Retinal pigment epithelial cell (primary cell): ENCODE data around the gene KLHL29.

ENCODE experiments used
- DNase-seq: peaks from one replicate; pipeline ENCODE4 v3.0.0-alpha.2; 2010; ENCODE audit warnings: low read depth
- H3K4me3 ChIP-seq: 2 replicates; pipeline ENCODE4 v1.5.1; 2011; ENCODE audit warnings: mild to moderate bottlenecking, low read length, control low read depth, moderate library complexity
- TF ChIP-seq, protein P1 (sequence below): conservative IDR thresholded peaks from 2 replicates; pipeline ENCODE4 v1.5.1; 2011; ENCODE audit warnings: low read depth, low read length, control low read depth, inconsistent platforms

KLHL29 gene

DNA sequence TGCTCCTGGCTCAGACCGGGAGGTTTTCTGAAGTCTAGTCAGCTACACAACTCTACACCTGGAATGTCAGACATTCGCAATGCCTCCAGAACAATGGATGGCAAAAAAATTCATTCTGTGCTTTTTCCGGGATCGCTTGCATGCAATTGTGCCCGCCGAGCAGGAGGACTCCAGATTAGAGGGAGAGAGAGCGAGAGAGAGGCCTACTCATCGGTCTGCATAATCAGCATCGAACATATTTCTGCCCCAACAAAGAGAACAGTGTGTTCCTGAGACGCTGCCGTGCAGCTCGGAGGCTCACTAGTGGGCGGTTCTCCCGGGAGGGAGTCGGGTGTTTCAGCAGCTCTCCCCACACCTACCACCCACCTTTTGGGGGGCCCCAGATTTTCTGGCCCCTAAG lies 117.1 kb downstream of the KLHL29 start:
- peak; percentile 64 for DNase-seq
- TF ChIP-seq, protein P1, sequence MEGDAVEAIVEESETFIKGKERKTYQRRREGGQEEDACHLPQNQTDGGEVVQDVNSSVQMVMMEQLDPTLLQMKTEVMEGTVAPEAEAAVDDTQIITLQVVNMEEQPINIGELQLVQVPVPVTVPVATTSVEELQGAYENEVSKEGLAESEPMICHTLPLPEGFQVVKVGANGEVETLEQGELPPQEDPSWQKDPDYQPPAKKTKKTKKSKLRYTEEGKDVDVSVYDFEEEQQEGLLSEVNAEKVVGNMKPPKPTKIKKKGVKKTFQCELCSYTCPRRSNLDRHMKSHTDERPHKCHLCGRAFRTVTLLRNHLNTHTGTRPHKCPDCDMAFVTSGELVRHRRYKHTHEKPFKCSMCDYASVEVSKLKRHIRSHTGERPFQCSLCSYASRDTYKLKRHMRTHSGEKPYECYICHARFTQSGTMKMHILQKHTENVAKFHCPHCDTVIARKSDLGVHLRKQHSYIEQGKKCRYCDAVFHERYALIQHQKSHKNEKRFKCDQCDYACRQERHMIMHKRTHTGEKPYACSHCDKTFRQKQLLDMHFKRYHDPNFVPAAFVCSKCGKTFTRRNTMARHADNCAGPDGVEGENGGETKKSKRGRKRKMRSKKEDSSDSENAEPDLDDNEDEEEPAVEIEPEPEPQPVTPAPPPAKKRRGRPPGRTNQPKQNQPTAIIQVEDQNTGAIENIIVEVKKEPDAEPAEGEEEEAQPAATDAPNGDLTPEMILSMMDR, result no peak
- no peak overlapping the region for H3K4me3 ChIP-seq

DNA sequence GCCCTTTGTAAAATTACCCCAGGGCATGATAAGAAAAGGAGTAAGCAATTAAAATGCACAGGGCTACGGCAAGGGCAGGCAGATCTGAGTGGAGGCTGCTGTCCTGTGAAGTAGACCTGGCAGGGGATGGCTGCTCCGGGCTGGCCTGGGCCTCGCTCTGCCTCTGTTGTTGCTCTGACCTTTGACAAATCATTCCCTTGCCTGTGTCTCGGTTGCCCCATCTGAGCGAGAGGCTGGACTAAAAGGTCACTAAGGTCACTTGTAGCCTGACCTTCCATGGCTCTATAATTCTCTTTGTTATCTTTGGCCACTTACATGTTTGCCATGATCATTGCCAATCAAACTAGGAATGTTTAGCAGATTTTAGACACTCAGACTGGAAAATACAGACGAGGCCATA lies 118.1 kb downstream of the KLHL29 start:
- TF ChIP-seq, protein P1, result no peak
- DNase-seq, result no peak
- no peak overlapping the region for H3K4me3 ChIP-seq

DNA sequence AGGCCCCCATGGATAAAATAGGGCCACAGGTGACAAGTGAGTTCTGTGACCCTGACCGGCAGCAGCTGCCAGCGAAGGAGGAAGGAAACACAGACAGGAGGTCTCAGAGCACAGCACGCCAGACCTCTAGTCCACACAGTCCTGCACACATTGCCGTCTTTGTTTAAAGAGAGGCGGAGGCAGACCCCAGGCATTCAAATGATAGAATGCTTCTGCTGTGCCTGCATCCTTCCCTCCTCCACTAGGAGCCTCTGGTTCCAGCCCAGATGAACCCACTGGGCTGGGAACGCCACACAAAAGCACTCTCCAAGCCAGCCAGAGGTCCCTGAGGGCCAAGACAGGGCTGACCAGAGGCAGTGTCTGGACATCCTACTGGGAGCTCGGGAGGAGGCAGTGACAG lies 118.7 kb downstream of the KLHL29 start:
- no peak for DNase-seq
- H3K4me3 ChIP-seq, result no peak overlapping the region
- TF ChIP-seq, protein P1, result no peak

DNA sequence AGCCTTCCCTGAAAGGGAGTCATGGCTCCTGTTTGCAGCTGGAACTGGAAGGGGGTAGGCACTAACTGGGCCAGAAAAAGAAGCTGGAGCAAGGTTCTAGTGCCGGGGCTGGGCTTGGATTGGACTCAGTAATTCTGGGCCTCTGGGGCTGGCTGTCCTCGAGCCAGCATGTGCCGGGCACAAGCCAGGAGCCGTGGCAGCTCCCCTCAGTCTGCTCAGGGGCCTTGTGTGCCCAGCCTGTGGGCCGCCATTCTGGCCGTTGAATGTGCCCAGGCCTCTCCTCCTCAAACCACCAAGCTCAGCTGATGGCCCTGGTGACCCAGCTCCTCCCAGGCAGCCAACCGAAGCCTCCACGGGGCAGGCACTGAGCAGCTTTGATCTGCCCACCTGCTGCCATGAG lies 119.6 kb downstream of the KLHL29 start:
- no peak overlapping the region for H3K4me3 ChIP-seq
- DNase-seq, result no peak
- TF ChIP-seq, protein P1, result no peak

DNA sequence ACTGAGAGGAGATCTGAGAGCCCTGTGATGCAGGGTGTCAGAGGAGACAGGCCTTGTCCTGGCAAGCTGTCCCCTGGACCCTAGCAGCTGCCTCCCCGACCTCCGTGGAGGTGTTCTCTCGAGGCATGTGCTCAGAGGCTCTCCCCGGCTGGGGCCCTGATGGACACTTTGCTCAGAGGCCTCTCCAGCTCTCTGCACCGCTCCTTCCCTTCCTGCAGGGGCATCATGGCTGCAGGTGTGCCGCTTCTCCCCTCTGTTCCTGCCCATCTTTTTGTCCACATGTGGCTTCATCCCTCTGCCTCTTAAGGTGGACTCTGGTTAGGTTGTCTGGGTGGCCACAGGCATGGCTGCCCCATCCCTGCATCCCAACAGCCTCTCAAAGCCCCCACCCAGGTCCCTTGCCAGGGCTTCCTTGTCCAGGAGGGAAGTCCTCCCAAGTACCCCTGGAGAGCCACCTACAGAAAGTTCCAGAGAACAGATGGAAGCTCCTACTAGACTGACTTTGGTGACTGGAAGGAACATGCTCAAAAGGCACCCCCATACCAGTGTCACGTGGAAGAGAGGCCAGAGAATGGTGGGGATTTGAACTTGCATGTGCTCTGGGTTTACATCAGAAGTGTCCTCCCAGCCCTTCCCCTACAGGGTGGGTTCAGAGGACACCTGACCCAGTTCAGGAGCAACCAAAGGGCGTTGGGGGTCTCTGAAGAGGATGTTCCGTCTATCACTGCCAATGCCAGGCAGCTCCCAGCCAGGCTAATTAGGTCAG lies 120.4 kb downstream of the KLHL29 start:
- H3K4me3 ChIP-seq, result no peak overlapping the region
- DNase-seq, result no peak
- TF ChIP-seq, protein P1, result peak; percentile 39

DNA sequence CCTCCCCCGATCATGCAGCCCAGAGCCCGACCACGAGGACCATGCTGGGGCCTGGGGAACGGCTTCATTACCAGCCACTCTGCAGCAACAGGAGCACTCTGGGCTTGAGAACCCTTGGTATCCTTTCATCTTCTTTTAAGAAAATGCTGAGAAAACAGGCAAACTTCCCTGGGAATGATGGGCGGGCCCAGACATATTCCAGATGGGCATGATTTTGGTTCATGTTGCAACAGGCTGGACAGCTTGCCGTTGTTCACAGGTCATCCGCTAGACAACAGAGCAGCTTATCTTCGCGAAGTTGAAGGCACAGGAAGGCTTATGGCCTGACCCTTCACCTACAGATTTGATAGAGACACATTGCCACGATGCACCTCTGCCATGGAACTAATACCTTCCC lies 121.0 kb downstream of the KLHL29 start:
- DNase-seq, result no peak
- TF ChIP-seq, protein P1, result no peak

DNA sequence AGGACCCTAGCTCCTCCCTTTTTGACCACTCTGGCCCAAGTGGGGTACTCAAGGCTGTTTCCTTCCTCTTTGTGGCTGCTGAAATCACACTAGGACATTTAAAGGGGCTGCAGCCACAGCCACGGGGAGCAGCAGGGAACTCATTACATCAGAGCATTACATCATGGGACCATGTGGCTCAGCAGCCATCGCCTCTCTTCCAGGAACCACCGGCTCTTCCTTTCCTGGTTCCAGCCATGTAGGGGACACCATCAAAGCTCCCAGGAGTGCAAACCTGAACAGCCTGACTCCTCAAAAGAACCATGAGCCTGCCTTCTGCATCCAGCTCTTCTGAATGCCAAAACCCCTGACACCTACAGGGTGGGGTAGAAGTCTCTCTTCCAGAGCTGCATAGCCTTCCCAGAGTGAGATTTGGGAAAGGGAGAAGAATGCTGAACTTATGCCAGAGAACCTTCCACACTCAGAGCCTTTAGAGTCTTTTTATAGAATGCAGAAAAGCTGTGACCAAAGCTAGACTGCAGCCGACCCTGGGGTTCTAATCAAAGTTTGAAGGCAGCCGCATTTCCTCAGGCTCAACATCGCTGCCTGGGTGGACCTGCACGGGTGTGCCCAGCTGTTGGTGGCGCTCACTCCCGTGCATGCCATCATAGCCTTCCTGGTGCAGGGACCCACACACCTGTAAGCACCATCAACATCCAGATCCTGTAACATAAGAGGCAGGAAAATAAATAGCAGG lies 121.7 kb downstream of the KLHL29 start:
- H3K4me3 ChIP-seq, result no peak overlapping the region
- TF ChIP-seq, protein P1, result no peak
- no peak for DNase-seq

More for the DNA sequence above, 121.0 kb downstream of the KLHL29 start:
- no peak overlapping the region for H3K4me3 ChIP-seq
